H9 (cell line): ENCODE data around the gene OR10V1. TPM values are rescaled to one million over a fixed set of nuclear protein-coding genes. Genes with fewer than 3 reads are reported as not detected.

ENCODE experiments used
- DNase-seq: peaks from one replicate; pipeline ENCODE4 v3.0.0-alpha.2; 2017
- H2AFZ ChIP-seq: one replicate; pipeline ENCODE4 v1.6.1; 2013; ENCODE audit warnings: mild to moderate bottlenecking, low read length, control low read depth, moderate library complexity
- H2AK5ac ChIP-seq: 2 replicates; pipeline ENCODE4 v1.6.1; 2013; ENCODE audit warnings: low read length, control low read depth, mixed read lengths; ENCODE audit not compliant: insufficient read length
- H2BK120ac ChIP-seq: one replicate; pipeline ENCODE4 v1.6.1; 2013; ENCODE audit warnings: low read depth, mild to moderate bottlenecking, low read length, control low read depth, inconsistent platforms; ENCODE audit not compliant: poor library complexity, severe bottlenecking
- H2BK12ac ChIP-seq: 2 replicates; pipeline ENCODE4 v1.6.1; 2013; ENCODE audit warnings: low read length, control low read depth, mixed read lengths, low read depth; ENCODE audit not compliant: insufficient read length
- H2BK15ac ChIP-seq: 2 replicates; pipeline ENCODE4 v1.6.1; 2013; ENCODE audit warnings: low read depth, low read length, control low read depth
- H2BK20ac ChIP-seq: one replicate; pipeline ENCODE4 v1.6.1; 2013; ENCODE audit warnings: low read depth, mild to moderate bottlenecking, low read length, control low read depth, inconsistent platforms; ENCODE audit not compliant: poor library complexity, severe bottlenecking
- H2BK5ac ChIP-seq: 2 replicates; pipeline ENCODE4 v1.6.1; 2013; ENCODE audit warnings: low read length, control low read depth, mixed read lengths; ENCODE audit not compliant: insufficient read length
- H3K14ac ChIP-seq: 2 replicates; pipeline ENCODE4 v1.6.1; 2013; ENCODE audit warnings: low read length, control low read depth; ENCODE audit not compliant: insufficient read depth
- H3K18ac ChIP-seq: 2 replicates; pipeline ENCODE4 v1.6.1; 2013; ENCODE audit warnings: low read depth, mild to moderate bottlenecking, mixed read lengths, low read length, control low read depth; ENCODE audit not compliant: insufficient read length
- H3K23ac ChIP-seq: 2 replicates; pipeline ENCODE4 v1.6.1; 2013; ENCODE audit warnings: low read length, control low read depth, mixed read lengths, low read depth; ENCODE audit not compliant: insufficient read length
- H3K23me2 ChIP-seq: 2 replicates; pipeline ENCODE4 v1.6.1; 2013; ENCODE audit warnings: low read depth, mild to moderate bottlenecking, mixed read lengths, low read length, control low read depth; ENCODE audit not compliant: insufficient read length, poor library complexity, severe bottlenecking
- H3K27ac ChIP-seq: 2 replicates; pipeline ENCODE4 v1.5.1; 2013; ENCODE audit warnings: low read length, control low read depth, mixed read lengths, low read depth; ENCODE audit not compliant: insufficient read length
- H3K27me3 ChIP-seq: 2 replicates; pipeline ENCODE4 v1.6.1; 2013; ENCODE audit warnings: low read length, control low read depth, inconsistent platforms; ENCODE audit not compliant: insufficient read depth
- H3K4ac ChIP-seq: 2 replicates; pipeline ENCODE4 v1.6.1; 2013; ENCODE audit warnings: low read depth, mild to moderate bottlenecking, control low read depth, inconsistent platforms, low read length, moderate library complexity
- H3K4me1 ChIP-seq: 2 replicates; pipeline ENCODE4 v1.6.1; 2013; ENCODE audit warnings: low read length, control low read depth, inconsistent platforms; ENCODE audit not compliant: insufficient read depth
- H3K4me2 ChIP-seq: 2 replicates; pipeline ENCODE4 v1.6.1; 2013; ENCODE audit warnings: low read length, control low read depth, mixed read lengths; ENCODE audit not compliant: insufficient read length, insufficient read depth
- H3K56ac ChIP-seq: 2 replicates; pipeline ENCODE4 v1.6.1; 2013; ENCODE audit warnings: low read depth, mild to moderate bottlenecking, mixed read lengths, low read length, control low read depth; ENCODE audit not compliant: insufficient read length
- H3K79me1 ChIP-seq: 2 replicates; pipeline ENCODE4 v1.6.1; 2013; ENCODE audit warnings: low read depth, mild to moderate bottlenecking, moderate library complexity, low read length, control low read depth, inconsistent platforms; ENCODE audit not compliant: insufficient read depth, poor library complexity, severe bottlenecking
- H3K79me2 ChIP-seq: 2 replicates; pipeline ENCODE4 v1.6.1; 2013; ENCODE audit warnings: low read length, control low read depth, inconsistent platforms; ENCODE audit not compliant: insufficient read depth
- H3K9ac ChIP-seq: 2 replicates; pipeline ENCODE4 v1.6.1; 2013; ENCODE audit warnings: low read length, control low read depth, mixed read lengths; ENCODE audit not compliant: insufficient read length; ENCODE audit errors: extremely low read depth
- H3K9me3 ChIP-seq: one replicate; pipeline ENCODE4 v1.6.1; 2013; ENCODE audit warnings: low read depth, low read length, inconsistent platforms; ENCODE audit not compliant: control insufficient read depth
- H3T11ph ChIP-seq: one replicate; pipeline ENCODE4 v1.6.1; 2013; ENCODE audit warnings: mild to moderate bottlenecking, low read length, control low read depth, inconsistent platforms
- H4K20me1 ChIP-seq: one replicate; pipeline ENCODE4 v1.6.1; 2013; ENCODE audit not compliant: control insufficient read depth, insufficient read length, insufficient read depth
- H4K5ac ChIP-seq: 2 replicates; pipeline ENCODE4 v1.6.1; 2013; ENCODE audit warnings: low read depth, mild to moderate bottlenecking, mixed read lengths, low read length, control low read depth; ENCODE audit not compliant: insufficient read length
- H4K8ac ChIP-seq: replicated peaks from 2 replicates; pipeline ENCODE4 v1.6.1; 2013; ENCODE audit warnings: low read length, control low read depth, mixed read lengths, low read depth; ENCODE audit not compliant: insufficient read length
- H4K91ac ChIP-seq: 2 replicates; pipeline ENCODE4 v1.6.1; 2013; ENCODE audit warnings: low read depth, mild to moderate bottlenecking, moderate library complexity, mixed read lengths, low read length, control low read depth; ENCODE audit not compliant: insufficient read length
- H3K27ac Mint-ChIP-seq, 3 experiments: 2 replicates in 2 of 3; 3 replicates in 1 of 3; pipeline ENCODE4 v1.8.0; 2020 to 2021; ENCODE audit warnings: mixed read lengths in 3 of 3, mild to moderate bottlenecking in 1 of 3, moderate library complexity in 1 of 3
- H3K27me3 Mint-ChIP-seq: 2 replicates; pipeline ENCODE4 v1.8.0; 2021; ENCODE audit warnings: low read depth, mild to moderate bottlenecking, moderate library complexity, mixed read lengths
- H3K36me3 Mint-ChIP-seq, 3 experiments: 2 replicates in 2 of 3; 3 replicates in 1 of 3; pipeline ENCODE4 v1.8.0; 2020 to 2021; ENCODE audit warnings: low read depth in 3 of 3, mixed read lengths in 3 of 3; ENCODE audit not compliant: insufficient read depth in 1 of 3
- H3K4me1 Mint-ChIP-seq, 2 experiments: 2 replicates each; pipeline ENCODE4 v1.8.0; 2020; ENCODE audit warnings: mixed read lengths in 2 of 2
- H3K4me3 Mint-ChIP-seq, 2 experiments: 2 replicates in 1 of 2; 3 replicates in 1 of 2; pipeline ENCODE4 v1.8.0; 2020 to 2021; ENCODE audit warnings: mild to moderate bottlenecking in 2 of 2, mixed read lengths in 2 of 2, moderate library complexity in 1 of 2
- H3K9me3 Mint-ChIP-seq, 2 experiments: 2 replicates in 1 of 2; 3 replicates in 1 of 2; pipeline ENCODE4 v1.8.0; 2020; ENCODE audit warnings: mild to moderate bottlenecking in 2 of 2, mixed read lengths in 2 of 2, moderate library complexity in 1 of 2
- WGBS: extraction: QIAGEN DNeasy Blood & Tissue Kit; methylation state at CpG from one replicate; pipeline ENCODE4 v1.1.7; 2013; ENCODE audit warnings: missing lambda C conversion rate, low lambda C conversion rate, mixed read lengths; ENCODE audit not compliant: insufficient read length; ENCODE audit errors: extremely low coverage; 5-methylcytosine and 5-hydroxymethylcytosine counted together
- total RNA-seq: library from RNA; stranded (reverse); gene quantifications from 2 replicates; pipeline ENCODE4 v1.2.1, GENCODE V29; 2021
- TF ChIP-seq, protein P1 (sequence below): fragments of 200-600 bp; sonication (generic); conservative IDR thresholded peaks from 3 replicates; pipeline ENCODE4 v1.8.0; 2021; ENCODE audit warnings: antibody characterized with exemption, mild to moderate bottlenecking

Gene OR10V1
- total RNA-seq, 1 experiment from 2014 or later, result not detected

GRCh38 chr11:59728913-59729312 lies 15.3 kb upstream of the OR10V1 start:
- no peak overlapping the region for H3K18ac ChIP-seq
- no peak overlapping the region for H3K14ac ChIP-seq
- no peak overlapping the region for H2BK12ac ChIP-seq
- no peaks in the 10 kb centered on the region for H3K79me1 ChIP-seq
- no peaks in the 10 kb centered on the region for H4K20me1 ChIP-seq
- no peak overlapping the region for H2AK5ac ChIP-seq
- Mint-ChIP-seq H3K27me3 (no peaks in the 10 kb centered on the region), H3K4me1 (no peaks in the 10 kb centered on the region; a peak in 1 of 4 replicates), H3K9me3 (no peaks in the 10 kb centered on the region), H3K27ac (no peak overlapping the region), H3K4me3 (no peak overlapping the region), H3K36me3 (no peaks in the 10 kb centered on the region)
- H3K9ac ChIP-seq, result no peak overlapping the region
- no peak overlapping the region for H2BK120ac ChIP-seq
- TF ChIP-seq, protein P1, sequence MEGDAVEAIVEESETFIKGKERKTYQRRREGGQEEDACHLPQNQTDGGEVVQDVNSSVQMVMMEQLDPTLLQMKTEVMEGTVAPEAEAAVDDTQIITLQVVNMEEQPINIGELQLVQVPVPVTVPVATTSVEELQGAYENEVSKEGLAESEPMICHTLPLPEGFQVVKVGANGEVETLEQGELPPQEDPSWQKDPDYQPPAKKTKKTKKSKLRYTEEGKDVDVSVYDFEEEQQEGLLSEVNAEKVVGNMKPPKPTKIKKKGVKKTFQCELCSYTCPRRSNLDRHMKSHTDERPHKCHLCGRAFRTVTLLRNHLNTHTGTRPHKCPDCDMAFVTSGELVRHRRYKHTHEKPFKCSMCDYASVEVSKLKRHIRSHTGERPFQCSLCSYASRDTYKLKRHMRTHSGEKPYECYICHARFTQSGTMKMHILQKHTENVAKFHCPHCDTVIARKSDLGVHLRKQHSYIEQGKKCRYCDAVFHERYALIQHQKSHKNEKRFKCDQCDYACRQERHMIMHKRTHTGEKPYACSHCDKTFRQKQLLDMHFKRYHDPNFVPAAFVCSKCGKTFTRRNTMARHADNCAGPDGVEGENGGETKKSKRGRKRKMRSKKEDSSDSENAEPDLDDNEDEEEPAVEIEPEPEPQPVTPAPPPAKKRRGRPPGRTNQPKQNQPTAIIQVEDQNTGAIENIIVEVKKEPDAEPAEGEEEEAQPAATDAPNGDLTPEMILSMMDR, result no peak
- no peak overlapping the region for H3K56ac ChIP-seq
- H3K79me2 ChIP-seq, result no peaks in the 10 kb centered on the region
- no peak overlapping the region for H3T11ph ChIP-seq
- no peak overlapping the region for H4K91ac ChIP-seq
- no peak for DNase-seq
- no peak overlapping the region for H4K5ac ChIP-seq
- H3K9me3 ChIP-seq, result no peaks in the 10 kb centered on the region
- H3K27ac ChIP-seq, result no peak overlapping the region
- H2BK15ac ChIP-seq, result no peak overlapping the region
- H4K8ac ChIP-seq, result no peak overlapping the region
- H3K23me2 ChIP-seq, result no peaks in the 10 kb centered on the region
- H3K4me1 ChIP-seq, result no peaks in the 10 kb centered on the region
- no peaks in the 10 kb centered on the region for H3K27me3 ChIP-seq
- H3K4me2 ChIP-seq, result no peak overlapping the region
- no CpG with 5 or more reads among the region's 1 CpG for WGBS
- H3K23ac ChIP-seq, result no peak overlapping the region
- no peak overlapping the region for H2BK5ac ChIP-seq
- H2BK20ac ChIP-seq, result no peak overlapping the region
- no peak overlapping the region for H3K4ac ChIP-seq
- no peak overlapping the region for H2AFZ ChIP-seq
